Measurements from ENCODE around the gene HNRNPLL.
"Not testable (repeated sequence)": the region's sequence is repeated elsewhere in the genome, so short reads cannot be mapped to it uniquely, and the experiment has no call there.

The HNRNPLL gene

DNA sequence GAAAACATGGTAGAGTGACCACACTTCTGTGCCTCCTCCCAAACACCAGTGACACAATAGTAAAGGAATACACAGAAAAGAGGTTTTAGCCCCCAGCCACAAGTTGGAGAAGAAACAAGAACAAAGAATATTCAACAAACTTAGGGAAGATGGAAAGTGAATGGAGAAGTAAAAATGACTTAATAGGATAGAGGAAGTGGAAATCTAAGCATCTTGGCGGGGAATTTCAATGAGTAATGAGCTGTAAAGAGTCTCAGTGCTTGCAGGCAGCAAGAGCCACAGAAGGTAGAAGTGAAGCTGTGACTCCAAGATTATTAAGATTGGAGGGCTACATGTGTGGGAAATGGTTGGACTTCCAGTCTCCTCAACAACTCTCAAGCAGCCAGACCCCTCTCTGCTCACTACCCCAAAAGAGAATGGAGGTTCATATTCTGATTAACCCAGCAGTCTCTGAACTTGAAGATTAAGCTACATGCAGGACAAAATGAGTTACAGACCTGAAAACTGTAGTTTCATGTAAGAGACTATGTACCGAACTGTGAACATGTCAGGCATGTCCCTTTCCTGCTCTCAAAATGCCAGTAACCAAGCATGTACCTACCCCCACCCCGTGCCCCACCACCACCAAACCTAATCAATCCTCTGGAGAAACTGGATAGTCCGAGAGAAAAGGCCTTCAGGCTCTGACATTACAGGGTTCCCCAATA lies 16.9 kb upstream of the HNRNPLL start:
- DNase-seq (ENCODE audit: low spot score) = peak; percentile 32

DNA sequence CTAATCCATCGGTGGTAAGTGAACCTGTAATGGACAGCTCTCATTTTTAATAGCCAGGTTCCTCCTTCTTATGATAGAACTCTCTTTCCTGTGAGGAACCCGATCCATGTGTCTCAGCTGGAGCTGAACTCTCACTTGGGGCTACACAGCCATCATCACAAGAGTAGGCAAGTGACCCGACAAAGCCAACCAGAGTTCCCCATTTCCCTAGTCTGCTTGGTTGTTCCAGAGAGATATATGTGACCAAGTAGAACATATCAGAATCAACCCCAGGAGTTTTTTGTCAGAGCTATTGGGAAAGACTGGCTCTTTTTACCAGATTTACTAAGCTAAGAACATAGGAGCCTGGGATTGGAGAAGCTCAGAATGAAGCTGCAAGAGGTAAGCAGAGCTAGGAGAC lies 14.6 kb upstream of the HNRNPLL start:
- DNase-seq (ENCODE audit: low spot score) = no peak

DNA sequence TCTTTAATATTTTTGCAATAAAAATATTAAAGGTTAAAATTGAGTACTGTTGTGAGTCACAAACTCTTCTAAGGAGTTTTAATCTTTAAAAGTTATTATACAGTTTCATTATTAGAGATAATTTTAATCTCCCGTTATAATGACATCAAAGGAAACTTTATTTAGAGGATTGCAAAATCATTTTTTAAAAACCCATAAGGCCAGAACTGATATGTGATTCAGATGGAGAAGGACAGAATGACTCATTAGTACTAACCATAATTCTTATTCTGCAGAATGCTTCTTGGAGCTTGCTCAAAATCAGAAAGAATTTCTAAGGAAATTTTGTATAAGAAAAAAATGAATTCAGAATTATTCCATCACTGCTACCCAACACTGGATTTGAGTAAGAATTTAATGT lies 12.5 kb upstream of the HNRNPLL start:
- DNase-seq (ENCODE audit: low spot score) = no peak

DNA sequence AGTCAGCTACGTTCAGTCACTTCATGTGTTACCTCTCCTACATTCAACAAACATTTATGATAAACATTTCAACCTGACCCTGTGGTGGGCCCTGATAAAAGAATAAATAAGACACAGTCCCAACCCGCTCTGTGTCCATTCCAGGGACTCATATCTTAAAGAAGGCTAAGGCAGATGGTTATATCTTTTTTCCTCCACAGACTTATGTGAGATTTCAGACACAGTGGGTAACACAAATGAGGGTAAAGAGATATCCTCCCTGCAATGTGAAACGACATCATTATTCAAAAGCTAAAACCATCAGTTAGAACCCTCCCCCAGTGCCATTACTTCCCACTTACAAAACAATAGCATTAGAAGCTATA lies 11.1 kb upstream of the HNRNPLL start:
- no peak for DNase-seq (ENCODE audit: low spot score)

DNA sequence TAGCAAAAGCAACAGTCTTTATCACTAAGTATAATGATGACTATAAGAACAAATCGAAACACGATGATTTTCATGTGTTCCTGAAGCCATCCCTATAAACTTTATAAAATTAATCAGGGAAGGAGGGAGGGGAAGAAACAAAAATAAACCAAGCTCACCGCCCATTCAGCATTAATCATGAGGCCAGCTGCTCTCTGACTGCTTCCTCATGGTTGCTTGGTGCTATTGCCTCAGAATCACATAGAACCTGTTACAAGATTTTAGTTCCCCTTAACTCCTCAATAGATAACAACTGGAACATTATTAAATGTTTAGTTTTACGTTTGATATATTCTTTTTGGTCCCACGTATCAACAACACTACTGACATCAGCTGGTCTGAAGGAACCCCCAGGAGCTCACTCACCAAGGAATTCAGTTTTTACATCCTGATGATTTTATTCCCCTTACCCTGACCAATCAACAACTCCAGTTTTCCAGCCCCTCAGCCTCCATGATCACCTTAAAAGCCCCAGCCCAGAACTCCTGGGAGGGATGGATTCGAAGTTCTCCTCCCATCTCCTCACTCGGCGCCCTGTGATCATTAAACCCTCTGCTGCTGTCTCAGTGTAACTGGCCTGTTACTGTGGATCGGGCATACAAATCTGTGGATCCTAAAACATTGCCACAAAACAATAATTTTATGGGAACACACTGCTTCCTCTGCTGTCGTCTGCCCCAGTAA lies 10.6 kb upstream of the HNRNPLL start:
- DNase-seq (ENCODE audit: low spot score) = peak; percentile 69

DNA sequence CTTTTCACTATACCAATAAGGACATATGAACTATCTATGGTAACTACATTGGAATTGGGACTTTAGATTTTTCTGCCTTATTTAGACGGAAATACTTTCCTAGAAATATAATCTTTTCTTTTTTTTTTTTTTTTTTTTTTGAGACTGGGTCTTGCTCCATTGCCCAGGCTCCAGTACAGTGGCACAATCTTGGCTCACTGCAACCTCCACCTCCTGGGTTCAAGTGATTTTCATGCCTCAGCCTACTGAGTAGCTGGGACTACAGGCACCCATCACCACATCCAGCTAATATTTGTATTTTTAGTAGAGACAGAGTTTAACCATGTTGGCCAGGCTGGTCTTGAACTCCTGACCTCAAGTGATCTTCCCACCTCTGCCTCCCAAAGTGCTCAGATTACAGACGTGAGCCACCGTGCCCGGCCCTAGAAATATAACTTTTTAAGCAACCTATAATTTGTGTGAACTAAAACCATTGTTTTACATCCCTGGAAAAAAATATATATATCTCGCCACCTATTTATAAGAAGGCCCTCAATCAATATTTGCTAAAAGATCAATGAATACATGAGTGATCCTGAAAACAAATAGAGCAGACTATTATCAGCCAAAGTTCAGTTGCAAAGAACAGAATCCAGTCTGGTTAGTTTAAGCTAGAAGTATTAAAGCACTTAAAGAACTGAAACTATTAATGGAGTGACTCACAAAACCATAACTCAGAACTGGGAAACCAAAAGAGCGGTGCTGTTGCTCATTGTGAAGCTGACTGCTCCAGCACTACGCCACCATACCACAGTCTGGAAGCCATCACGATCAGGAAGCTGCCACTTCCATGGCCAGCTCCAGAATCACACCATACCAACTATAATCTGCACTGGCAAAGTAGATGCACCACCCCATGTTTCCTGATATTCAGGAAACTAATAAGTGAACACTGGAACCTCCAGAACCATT lies 8.4 kb upstream of the HNRNPLL start:
- DNase-seq (ENCODE audit: low spot score) = no peak

DNA sequence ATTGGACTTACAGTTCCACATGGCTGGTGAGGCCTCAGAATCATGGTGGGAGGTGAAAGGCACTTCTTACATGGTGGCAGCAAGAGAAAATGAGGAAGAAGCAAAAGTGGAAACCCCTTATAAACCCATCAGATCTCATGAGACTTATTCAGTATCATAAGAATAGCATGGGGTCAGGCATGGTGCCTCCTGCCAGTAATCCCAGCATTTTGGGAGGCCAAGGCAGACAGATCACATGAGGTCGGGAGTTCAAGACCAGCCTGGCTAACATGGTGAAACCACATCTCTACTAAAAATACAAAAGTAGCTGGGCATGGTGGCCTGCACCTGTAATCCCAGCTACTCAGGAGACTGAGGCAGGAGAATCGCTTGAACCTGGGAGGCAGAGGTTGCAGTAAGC lies 6.5 kb upstream of the HNRNPLL start:
- not testable (repeated sequence) for DNase-seq (ENCODE audit: low spot score)

DNA sequence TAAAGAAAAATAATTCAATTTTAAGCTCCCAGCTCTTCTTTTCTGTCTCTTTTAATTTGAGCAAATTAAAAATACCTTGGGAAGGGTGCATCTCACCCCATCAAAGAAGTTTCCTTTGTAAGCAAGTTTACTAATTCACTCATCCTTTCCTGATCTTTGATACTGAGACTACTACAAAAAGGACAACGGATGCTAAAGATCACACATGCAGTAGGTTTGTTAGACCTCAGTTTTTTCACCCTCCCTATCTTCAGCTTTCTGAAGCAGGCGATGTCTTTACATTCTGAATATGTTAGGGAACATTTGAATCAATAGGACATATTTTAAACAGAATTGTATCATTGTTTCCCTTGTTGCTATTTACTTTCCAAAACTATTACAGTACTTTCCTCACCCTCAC lies 6.0 kb upstream of the HNRNPLL start:
- DNase-seq (ENCODE audit: low spot score) = no peak

DNA sequence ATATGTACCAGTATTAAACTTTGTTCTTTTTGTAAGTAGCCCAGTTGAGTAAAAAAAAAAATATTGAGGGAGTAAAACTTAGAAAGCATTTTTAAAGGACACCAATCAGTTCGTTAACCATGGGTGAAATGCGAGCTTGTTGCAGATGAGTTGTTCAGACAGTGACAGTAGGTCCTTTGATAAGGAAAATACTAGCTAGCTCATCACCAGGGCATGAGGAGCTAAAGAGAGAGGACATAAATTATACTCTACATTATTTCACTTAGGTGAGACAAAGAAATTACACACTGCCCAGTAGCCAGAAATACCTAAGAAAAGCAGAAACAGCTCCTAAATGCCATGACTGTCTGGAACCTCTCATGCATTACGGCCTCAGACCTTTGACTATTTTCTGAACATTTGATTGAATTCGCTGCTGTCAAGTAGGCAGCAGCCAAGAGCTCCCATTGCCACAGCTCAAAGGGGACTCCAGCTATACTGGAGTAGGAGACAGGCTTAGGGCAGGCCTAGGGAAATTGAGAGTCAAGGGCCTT lies 2.6 kb upstream of the HNRNPLL start:
- no peak for DNase-seq (ENCODE audit: low spot score)

DNA sequence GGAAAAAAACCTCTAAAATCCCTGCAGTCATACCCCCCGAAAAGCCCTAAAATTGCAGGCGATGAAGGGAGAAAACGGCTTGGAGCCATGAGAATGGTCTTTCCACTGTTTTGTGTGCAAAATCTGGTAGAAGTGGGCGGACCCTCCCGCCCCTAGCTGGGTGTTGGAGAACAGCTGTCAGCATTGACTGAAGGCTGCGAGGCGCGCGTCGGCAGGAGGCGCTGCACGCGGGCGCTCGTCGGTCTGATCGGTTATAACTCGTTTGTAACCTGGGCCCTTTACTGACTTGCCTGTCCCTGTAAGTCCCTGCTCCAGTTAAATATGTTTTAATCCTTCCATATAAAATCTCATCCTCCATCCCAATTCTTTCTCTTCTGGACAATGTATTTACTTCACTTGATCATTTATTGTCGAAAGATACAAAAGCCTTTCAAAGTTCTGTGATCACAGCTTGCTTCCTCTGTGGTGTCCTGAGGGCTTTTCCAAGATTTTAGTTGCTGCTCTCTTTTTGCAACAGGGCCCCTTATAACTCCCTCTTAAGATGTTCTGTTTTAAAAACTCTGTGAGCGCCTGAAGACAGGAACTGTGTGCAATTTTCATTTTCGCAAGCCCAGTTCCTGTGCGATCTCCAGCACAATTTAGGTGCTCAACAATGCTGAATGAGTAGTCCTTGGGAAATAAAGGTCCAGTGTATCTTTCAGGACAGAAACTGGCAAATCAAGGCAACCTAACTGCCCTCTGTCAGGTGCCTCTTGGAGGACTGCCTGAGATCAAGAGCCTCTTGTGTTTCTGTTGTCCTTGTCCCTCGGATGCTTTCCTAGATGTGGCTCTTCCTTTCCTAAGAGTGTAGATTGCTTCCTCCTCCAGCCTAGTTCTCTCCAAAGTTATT lies 918 bp upstream of the HNRNPLL start:
- DNase-seq (ENCODE audit: low spot score) = peak; percentile 92

DNA sequence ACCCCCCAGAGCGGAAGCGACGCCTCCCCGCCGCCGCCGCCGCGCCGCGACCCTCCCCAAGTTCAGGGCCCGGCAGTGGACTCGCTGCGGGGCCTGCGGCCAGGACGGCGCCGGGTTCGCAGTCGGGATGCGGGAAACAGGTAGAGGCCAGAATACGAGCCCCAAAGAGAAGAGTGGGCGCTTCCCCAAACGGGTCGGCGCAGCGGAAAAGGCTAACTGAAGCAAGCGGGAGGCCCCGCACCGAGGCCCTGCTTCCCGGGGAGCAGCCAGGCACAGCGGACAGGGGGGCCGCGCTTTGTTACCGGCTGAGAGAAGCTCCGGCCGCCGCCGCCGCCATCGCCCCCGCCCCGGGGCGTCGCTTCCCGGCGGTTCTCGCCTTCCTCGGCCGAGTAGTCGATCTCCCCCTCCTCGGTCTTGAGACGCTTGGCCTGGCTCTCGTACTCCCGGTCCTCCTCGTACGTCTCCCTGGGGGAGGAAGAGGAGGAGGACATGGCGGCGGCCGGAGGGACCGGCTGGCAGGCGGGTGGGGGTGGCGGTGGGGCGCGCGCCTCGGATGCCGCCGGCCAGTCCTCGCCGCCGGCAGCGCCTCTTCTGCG lies 494 bp downstream of the HNRNPLL start:
- no peak for DNase-seq (ENCODE audit: low spot score)

DNA sequence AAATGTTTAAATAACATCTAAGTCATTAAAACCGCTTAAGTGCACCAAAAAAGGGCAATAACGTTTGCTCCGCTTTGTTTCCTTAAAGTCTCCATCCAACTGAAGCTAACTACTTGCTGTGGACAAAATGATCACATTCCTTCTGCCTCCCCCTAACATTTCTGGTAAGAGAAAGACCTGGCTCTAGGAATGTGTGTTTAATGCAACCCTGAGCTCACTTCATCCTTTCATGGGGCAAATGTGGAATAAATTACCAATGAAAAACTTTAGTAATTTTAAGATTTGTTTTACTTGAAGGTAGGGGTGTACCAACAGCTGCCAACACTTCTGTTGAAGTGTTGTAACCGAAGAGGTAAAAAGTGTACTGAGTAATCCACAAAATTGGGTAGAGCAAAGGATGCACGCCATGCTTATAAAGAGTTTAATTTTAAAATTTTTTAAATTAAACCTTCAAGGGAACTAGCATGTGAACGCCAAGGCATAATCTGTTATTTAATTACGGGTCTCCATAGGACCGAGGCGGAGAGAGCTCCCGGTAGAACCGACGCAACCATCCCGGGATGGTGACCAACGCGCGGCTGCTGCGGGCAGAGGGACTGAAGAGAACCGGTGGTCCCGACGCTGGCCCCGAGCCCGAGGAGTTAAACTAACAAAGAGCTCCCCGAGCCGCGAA lies 1.1 kb downstream of the HNRNPLL start:
- DNase-seq (ENCODE audit: low spot score) = no peak

DNA sequence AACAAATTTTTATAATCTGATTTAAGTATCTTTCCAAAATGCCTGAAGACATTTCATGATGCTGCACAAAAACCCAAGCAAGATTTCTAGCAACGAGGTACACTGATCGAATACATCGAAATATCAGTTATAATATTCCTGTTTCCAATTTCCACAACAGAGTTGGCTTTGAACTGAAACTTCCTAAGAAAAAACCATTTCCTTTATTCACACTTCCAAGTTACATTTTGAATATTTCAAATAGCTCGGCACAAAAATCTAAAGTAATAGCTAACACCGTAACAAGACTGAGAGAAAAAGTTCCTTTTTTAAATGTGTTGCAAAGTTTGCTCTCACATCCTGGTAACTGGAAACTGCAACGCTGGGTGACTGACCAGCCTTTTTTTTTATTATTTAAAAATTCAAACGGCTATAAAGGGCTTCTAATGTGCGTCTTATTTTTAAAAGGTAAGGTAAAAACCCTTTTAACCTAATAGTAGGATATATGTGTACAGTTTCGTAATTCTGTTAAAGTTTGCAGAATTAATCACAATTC lies 1.7 kb downstream of the HNRNPLL start:
- no peak for DNase-seq (ENCODE audit: low spot score)

DNA sequence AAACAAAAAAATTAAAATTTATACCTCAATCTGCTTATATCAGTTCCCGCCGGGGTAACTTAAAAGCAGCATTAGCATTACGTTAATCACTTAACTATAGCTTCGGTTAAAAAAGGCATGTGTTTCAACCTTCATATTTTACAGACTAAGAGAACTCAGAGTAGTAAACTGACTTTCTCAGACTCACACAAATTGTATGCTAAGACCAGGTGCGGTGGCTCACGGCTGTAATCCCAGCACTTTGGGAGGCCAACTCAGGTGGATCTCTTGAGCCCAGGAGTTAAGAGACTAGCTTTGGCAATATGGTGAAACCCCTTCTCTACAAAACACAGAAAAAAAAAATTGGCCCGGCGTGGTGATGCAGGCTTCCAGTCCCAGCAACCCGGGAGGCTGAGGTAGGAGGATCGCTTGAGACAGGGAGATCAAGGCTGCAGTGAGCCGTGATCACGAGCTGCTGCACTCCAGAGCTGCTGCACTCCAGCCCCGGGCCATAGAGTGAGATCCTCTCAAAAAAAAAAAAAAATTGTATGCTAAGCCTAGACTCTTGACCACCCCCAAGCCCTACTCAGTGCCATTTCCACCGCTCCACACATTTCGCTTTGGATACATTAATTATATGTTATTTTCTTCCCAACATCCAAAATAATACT lies 2.4 kb downstream of the HNRNPLL start:
- DNase-seq (ENCODE audit: low spot score) = no peak

DNA sequence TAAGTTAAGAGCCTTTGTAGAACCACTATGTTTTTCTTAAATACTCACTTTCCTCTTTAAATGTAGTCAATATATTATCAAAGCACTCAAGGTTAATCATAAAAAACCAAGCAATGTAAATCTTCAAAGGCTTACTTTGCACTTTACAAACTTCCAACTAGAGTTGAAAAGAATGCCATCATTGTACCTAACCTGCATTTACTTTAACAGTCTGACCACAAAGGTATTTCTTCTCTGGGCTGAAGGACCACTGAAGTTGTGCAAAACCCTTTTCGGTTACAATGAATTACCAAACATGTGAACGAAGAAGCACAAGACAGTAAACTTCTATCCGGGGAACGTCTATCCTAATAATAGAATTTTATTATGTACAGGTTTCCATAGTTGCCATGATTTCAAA lies 3.0 kb downstream of the HNRNPLL start:
- DNase-seq (ENCODE audit: low spot score) = no peak

DNA sequence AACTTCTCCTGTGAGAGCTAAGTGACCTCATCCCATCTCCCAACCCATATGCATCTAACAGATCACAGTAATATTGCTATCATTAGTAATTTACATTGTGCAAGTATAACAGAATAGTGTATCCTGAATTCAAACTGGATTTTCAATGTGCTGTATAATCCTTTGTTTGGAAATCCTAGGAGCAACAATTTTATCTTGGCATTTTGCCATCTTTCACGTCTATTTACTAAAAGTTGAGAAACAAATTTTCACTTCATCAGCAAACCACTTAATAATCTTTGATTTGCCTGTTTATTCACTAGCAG lies 3.8 kb downstream of the HNRNPLL start:
- no peak for DNase-seq (ENCODE audit: low spot score)

DNA sequence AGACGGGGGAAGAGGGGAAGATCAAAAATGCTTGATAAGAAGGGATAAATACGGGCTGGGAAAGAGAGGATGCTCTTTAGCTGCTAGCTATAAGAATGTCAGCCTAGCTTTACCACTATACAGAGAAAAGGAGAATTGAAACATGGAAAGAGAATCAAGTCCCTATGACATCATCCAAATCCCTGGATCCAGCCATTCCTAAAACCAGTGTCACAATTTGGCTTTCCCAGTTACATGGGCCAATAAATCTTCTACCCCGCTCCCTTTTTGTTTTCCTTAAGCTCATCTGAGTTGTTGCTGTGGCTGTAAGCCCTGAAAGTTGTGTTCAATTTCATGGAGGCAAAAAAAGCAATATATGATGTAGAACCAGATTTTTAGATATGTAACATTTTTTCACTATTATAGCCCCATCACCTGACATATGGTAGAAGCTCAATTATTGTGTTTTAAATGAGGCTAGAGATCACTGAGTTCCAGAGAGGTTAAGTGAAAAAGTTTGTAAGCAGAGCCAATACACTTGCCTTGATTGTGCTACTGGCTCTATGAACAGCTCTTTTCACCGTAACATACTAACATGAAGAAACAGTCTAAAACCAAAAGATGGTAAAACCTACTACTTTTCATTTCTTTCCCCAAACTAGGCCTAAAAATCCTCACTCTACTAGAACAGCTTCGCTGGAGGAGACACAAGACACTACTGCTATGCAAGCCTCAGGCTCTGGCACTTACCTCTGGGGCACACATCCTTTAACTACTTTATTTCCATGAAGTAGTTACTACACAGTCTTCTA lies 4.3 kb downstream of the HNRNPLL start:
- DNase-seq (ENCODE audit: low spot score) = no peak

DNA sequence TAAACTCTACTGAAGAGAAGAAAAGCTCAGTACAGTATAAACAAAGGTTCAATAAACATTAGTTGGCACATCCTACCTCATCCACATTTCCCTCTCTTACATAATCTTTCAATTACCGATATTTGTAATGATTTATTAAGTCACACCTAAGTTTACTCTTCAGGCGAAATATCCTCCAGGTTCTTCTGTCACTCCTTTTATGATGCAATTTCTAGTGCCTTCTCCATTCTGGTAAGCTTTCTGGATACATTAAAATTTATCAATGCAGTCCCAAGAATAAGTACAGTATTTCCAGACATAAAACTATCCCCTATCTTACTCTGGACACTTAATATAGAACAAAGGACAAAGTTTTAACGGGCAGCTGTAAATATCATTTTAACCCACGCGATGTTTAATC lies 5.6 kb downstream of the HNRNPLL start:
- no peak for DNase-seq (ENCODE audit: low spot score)

DNA sequence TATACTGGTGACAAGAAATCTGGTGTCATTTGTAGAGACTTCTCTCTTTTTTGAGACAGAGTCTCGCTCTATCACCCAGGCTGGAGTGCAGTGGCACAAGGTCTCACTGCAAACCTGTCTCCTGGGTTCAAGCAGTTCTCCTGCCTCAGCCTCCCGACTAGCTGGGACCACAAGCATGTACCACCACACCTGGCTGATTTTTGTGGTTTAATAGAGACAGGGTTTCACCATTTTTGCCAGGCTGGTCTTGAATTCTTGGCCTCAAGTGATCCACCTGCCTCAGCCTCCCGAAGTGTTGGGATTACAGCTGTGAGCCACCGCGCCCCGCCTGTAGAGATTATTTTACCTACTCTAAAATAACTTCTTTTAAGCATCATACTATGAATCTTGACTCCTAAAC lies 6.5 kb downstream of the HNRNPLL start:
- DNase-seq (ENCODE audit: low spot score) = no peak
